Measurements from ENCODE around the gene TAF6.

Gene TAF6

DNA sequence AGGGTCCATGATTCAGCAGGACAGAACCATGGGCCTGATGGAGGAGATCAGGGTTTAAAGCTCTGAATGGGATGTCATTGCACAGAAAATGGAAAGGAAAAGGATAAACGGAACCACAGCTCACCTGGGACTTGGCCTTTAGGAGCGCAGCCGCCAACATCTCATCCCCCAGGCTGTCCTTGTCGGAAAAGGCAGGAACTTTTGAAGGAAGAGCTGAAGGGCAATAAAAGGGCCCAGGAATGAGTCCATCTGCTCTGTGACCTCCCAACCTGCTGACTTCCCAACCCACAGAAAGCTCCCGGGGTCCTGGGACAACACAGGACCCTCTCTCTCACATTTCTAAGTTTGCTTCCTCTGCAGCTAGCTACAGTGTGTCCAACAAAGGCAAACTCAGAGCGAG, 43.7 kb downstream of the TAF6 start:
- in situ Hi-C loops (cut with HindIII; ENCODE audit: low sequenced_read_pairs): no loop called here
- TF ChIP-seq CTCF (IDR thresholded peaks at IDR 0.05; ENCODE audit: low read depth, low read length, missing control alignments): no peak
- H3K4me3 ChIP-seq (ENCODE audit: low read depth, low read length): no peak overlapping the region
- DNase-seq (ENCODE audit: low read depth): no peak

DNA sequence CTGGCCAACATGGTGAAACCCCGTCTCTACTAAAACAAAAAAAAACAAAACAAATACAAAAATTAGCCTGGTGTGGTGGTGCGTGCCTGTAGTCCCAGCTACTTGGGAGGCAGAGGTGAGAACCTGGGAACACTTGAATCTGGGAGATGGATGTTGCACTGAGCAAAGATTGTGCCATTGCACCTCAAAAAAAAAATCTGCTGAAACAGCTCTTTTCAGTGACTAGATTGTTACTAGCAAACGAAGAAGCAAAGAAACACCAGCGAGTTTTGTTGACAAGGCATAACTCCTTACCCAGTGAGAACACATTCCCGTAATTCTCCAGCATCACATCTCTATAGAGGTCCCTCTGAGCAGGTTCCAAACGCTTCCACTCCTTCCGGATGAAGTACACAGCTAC, 44.3 kb downstream of the TAF6 start:
- TF ChIP-seq CTCF (IDR thresholded peaks at IDR 0.05; ENCODE audit: low read depth, low read length, missing control alignments): no peak
- DNase-seq (ENCODE audit: low read depth): no peak
- H3K4me3 ChIP-seq (ENCODE audit: low read depth, low read length): no peak overlapping the region
- in situ Hi-C loops (cut with HindIII; ENCODE audit: low sequenced_read_pairs): no loop called here

DNA sequence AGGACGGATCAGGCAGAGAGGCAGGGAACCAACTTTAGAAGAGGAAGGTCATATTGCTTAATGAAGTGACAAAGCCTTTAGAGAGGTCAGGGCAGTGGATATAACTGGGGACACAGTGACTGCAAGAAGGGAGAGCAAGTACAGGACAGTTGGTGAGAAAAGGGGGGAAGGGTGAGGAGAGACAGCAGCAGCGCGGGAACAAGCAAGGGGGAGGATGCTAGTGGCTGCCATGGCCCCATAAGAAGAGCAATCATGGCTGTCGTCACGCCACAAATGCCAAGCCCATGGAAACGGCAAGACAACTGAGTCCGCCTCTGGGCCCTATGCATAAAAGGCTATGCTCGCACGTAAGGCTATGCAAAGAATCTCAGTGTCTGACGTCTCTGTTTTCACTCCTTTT, 46.7 kb downstream of the TAF6 start:
- in situ Hi-C loops (cut with HindIII; ENCODE audit: low sequenced_read_pairs): no loop called here
- H3K4me3 ChIP-seq (ENCODE audit: low read depth, low read length): no peak overlapping the region
- TF ChIP-seq CTCF (IDR thresholded peaks at IDR 0.05; ENCODE audit: low read depth, low read length, missing control alignments): no peak
- DNase-seq (ENCODE audit: low read depth): no peak

DNA sequence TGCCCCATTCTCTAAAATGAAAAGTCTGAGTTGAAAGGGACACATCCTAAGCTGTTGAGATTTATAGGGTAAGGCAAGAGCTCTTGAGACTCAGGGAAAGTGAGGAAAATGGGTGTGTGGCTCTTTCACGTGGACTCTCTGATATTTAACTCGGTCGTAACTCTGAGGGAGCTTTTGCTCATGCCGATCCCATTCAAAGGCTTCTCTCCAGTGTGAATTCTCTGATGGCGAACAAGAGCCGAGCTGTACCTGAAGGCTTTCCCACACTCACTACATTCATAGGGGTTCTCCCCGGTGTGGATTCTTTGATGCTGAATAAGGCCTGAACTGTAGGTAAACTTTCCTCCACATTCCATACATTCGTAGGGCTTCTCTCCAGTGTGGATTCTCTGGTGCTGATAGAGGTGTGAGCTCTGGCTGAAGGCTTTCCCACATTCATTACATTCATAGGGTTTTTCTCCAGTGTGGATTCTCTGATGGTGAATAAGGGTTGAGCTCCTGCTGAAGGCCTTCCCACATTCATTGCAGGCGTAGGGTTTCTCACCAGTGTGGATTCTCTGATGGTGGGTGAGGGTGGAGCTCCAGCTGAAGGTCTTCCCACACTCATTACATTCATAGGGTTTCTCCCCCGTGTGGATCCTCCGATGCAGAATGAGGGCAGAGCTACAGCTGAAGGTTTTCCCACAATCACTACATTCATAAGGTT, 48.0 kb downstream of the TAF6 start:
- no peak overlapping the region for H3K4me3 ChIP-seq (ENCODE audit: low read depth, low read length)
- in situ Hi-C loops (cut with HindIII; ENCODE audit: low sequenced_read_pairs): no loop called here

GRCh38 chr7:100069991-100070390, 49.2 kb downstream of the TAF6 start:
- no peak overlapping the region for H3K4me3 ChIP-seq (ENCODE audit: low read depth, low read length)
- in situ Hi-C loops (cut with HindIII; ENCODE audit: low sequenced_read_pairs): no loop called here
- TF ChIP-seq CTCF (IDR thresholded peaks at IDR 0.05; ENCODE audit: low read depth, low read length, missing control alignments): no peak
- DNase-seq (ENCODE audit: low read depth): no peak

More for the DNA sequence above, 48.0 kb downstream of the TAF6 start:
- no peak for DNase-seq (ENCODE audit: low read depth)
- TF ChIP-seq CTCF (IDR thresholded peaks at IDR 0.05; ENCODE audit: low read depth, low read length, missing control alignments): no peak

DNA sequence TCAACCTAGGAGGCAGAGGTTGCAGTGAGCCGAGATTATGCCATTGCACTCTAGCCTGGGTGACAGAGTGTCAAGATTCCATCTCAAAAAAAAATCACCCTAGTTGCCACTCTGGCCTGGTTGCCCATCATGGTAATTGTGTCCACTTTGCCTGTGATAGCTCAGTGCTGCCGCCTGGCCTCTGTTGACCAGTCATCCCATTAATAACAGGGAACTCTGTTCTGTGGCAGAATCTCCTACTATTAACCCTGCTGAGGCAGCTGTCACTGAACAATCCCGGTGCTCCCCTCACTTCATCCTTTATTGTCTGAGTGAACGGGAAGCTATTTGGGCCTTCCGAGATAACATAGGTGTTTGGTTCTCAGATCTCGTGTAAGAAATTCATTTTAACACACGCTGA, 52.2 kb downstream of the TAF6 start:
- no peak for DNase-seq (ENCODE audit: low read depth)
- TF ChIP-seq CTCF (IDR thresholded peaks at IDR 0.05; ENCODE audit: low read depth, low read length, missing control alignments): no peak
- in situ Hi-C loops (cut with HindIII; ENCODE audit: low sequenced_read_pairs): no loop called here
- no peak overlapping the region for H3K4me3 ChIP-seq (ENCODE audit: low read depth, low read length)

Data from astrocyte of the cerebellum (primary cell).